ENCODE results near the gene AP3B1. TPM values are rescaled to one million over a fixed set of nuclear protein-coding genes. Genes with fewer than 3 reads are reported as not detected.
"Not testable (repeated sequence)": the region's sequence is repeated elsewhere in the genome, so short reads cannot be mapped to it uniquely, and the experiment has no call there.

Gene AP3B1
- polyA plus RNA-seq, 5 donors, result 40.8 to 54.3 (median 50.9) TPM

- no peak for DNase-seq
Measured at GRCh38 chr5:78076351-78076750, 218.1 kb downstream of the AP3B1 start.

- no peak for DNase-seq
Measured at GRCh38 chr5:78075301-78075700, 219.2 kb downstream of the AP3B1 start.

- DNase-seq, result not testable (repeated sequence)
Measured at GRCh38 chr5:78070691-78071090, 223.8 kb downstream of the AP3B1 start.

DNA sequence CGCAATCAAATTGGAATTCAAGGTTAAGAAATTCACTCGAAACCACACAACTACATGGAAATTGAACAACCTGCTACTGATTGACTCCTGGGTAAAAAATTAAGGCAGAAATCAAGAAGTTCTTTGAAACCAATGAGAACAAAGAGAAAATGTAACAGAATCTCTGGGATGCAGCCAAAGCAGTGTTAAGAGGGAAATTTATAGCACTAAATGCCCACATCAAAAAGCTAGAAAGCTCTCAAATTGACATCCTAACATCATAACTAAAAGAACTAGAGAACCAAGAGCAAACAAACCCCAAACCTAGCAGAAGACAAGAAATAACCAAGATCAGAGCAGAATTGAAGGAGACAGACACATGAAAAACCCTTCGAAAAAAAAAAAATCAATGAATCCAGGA is 226.9 kb downstream of the AP3B1 start:
- not testable (repeated sequence) for DNase-seq

GRCh38 chr5:78066722-78067121 is 227.8 kb downstream of the AP3B1 start:
- DNase-seq, result not testable (repeated sequence)

GRCh38 chr5:78065663-78066062 is 228.8 kb downstream of the AP3B1 start:
- no peak for DNase-seq

DNA sequence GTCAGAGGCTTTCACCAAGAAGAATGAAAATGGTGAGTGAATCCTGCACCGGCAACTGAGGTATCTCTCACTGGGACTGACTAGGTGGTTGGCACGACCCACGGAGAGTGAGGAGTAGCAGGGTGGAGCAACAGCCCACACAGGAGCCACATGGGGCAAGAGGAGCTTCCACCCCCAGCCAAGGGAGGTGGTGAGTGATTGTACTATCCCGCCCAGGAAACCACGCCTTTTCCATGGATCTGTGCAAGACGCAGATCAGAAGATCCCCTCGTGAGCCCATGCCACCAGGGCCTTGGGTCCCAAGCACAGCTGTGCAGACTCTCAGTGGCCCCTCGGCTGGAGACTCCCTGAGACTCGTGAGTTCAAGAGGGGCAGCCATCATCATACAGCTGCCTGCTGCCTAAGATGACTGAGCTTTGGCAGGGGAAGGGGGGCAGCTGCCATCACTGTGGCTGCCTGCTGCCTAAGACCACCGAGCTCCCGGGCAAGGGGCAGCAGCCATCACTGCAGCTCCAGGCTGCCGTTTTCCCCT is 229.5 kb downstream of the AP3B1 start:
- no peak for DNase-seq

DNA sequence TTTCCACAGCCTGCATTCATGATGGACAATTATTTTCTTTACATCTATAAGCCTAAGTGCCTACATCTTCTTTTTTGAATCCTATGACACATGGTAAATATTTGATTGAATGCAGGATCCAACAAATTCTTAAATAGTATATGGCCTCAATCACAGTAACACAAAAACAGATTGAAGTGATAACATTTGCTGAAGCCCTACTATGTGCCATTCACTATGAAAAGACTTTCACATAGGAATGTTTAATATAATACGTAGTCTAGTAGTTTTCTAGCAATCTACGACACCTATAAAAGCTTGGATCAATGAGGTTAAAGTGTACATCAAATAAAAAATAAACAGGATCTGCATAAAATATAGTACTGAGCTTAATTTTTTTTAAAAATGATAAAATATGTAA is 231.0 kb downstream of the AP3B1 start:
- DNase-seq, result no peak

DNA sequence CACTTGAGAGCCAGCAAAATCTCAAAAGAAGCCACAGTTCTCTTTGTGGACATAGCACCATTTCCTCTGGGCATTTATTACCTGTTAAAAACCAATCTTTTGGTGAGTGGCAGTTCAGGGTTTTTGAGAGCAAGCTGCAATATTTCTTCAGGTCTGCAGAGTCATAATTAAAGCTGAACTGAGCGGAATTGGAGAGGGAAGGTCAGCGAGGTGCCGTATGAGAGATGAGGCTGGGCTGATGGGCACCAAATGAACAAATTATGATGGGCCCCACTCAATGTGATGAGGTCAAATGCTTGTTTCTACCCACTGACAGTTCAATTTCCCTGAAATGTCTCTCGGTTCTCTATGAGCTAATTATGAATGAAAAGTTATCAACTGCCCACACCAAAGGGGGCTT is 231.9 kb downstream of the AP3B1 start:
- no peak for DNase-seq

DNA sequence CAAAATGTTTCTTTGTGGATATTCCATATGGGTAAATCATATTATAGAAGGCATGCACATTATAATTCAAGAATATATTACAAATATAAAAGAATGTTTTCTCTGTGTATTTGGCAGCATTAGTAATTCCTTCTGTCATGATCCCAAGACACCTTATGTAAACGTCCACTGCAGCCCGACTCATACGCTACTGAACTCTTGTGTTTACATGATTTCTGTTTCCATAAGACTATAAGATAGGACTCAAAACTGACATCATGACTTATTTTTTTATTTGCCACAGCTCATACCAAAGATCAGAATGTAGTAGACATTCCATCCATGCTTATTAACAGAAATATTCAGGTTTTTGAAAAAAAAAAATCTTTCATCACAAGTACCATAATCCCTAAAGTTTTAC is 234.1 kb downstream of the AP3B1 start:
- no peak for DNase-seq

- no peak for DNase-seq
Measured at GRCh38 chr5:78058625-78059024, 235.9 kb downstream of the AP3B1 start.

- no peak for DNase-seq
Measured at GRCh38 chr5:78056901-78057514, 237.5 kb downstream of the AP3B1 start.

- DNase-seq, result no peak
Measured at GRCh38 chr5:78056053-78056452, 238.4 kb downstream of the AP3B1 start.

- no peak for DNase-seq
Measured at GRCh38 chr5:78050888-78051287, 243.6 kb downstream of the AP3B1 start.

- not testable (repeated sequence) for DNase-seq
Measured at GRCh38 chr5:78046823-78047222, 247.7 kb downstream of the AP3B1 start.

- no peak for DNase-seq
Measured at GRCh38 chr5:78046006-78046405, 248.5 kb downstream of the AP3B1 start.

- DNase-seq, result no peak
Measured at GRCh38 chr5:78041805-78042204, 252.7 kb downstream of the AP3B1 start.

GRCh38 chr5:78025540-78025939 is 269.0 kb downstream of the AP3B1 start:
- no peak for DNase-seq

- no peak for DNase-seq
Measured at GRCh38 chr5:78019744-78020143, 274.8 kb downstream of the AP3B1 start.

GRCh38 chr5:78016863-78017529 is 277.5 kb downstream of the AP3B1 start:
- no peak for DNase-seq

- DNase-seq, result peak; percentile 63 to 72
Measured at GRCh38 chr5:78009937-78010527, 284.5 kb downstream of the AP3B1 start.

DNA sequence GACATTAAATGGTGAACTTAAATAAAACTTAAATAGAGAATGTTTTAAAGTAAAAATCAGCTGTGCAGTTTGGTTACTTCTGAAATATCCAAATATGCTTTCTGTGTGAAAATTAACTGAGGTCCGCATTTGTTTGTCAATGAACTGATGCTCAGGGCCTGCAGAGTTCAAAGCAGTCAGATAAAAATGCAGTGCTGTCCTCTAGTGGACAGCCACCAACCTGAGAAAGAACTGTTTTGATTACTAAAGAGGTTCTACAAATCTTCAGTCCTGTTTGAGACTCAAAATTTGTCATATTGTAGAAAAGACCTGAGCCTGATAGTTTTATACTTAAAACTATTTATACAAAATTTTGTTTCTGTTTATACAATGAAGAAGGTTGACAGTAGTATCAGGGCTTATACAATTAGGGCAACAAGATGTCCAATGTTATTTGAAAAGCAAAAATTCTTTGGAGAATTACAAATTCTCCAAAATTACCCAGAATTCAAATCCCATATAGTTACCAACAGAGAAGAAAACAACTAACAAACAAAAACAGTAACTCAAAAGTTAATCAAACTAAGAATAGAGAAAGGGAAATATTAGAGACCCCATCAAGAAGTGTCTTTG is 286.0 kb downstream of the AP3B1 start:
- no peak for DNase-seq

DNA sequence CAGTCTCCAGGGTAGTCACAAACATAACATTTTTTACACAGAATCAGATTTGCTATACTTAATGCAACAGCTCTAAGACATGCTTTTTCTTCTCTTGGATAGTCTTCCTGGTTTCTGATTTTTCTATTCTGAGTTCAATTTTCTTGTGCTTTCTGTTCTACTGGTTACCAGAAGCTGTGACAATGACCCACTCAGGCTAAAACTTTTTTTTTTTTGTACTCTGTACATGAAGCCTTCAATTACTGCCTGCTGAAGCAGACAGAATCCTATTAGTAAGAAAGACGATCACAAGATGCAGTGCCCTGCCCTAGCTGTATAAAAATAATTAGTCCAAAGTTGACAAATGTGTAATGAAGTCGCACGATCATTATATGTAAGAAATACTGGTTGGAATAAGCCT is 287.3 kb downstream of the AP3B1 start:
- DNase-seq, result no peak
